Psoas muscle (tissue), 8 donors: ENCODE data around the gene POU2AF3. TPM values are rescaled to one million over a fixed set of nuclear protein-coding genes. Genes with fewer than 3 reads are reported as not detected.
A peak's percentile ranks its signal among the peaks of the same experiment; 100 is the strongest.

Source experiments
- ATAC-seq, 4 donors: fragments of 200-7000 bp; cut with Tn5 transposase; one replicate each; pipeline ENCODE4 v1.9.1; 2020; ENCODE audit warnings: moderate library complexity in 3 of 4, mild to moderate bottlenecking in 2 of 4
- DNase-seq, 2 donors: peaks; one replicate each; pipeline ENCODE4 v3.0.0-alpha.2; 2020
- H3K27ac ChIP-seq: fragments of 200-600 bp; one replicate; pipeline ENCODE4 v1.8.0; 2022
- H3K27me3 ChIP-seq, 3 donors: fragments of 200-600 bp in 1 of 3; one replicate each; pipeline versions ENCODE4 v1.6.1 to v1.8.0; 2013 to 2022; ENCODE audit warnings: low read length in 2 of 3, mild to moderate bottlenecking in 2 of 3, moderate library complexity in 1 of 3; ENCODE audit not compliant: insufficient read depth in 3 of 3
- H3K36me3 ChIP-seq, 2 donors: fragments of 200-600 bp in 1 of 2; one replicate each; pipeline versions ENCODE4 v1.6.1 to v1.8.0; 2013 to 2022; ENCODE audit warnings: low read depth in 1 of 2, mild to moderate bottlenecking in 1 of 2, moderate library complexity in 1 of 2; ENCODE audit not compliant: insufficient read depth in 1 of 2
- H3K4me1 ChIP-seq: fragments of 200-600 bp; one replicate; pipeline ENCODE4 v1.8.0; 2022
- H3K4me3 ChIP-seq: fragments of 200-600 bp; one replicate; pipeline ENCODE4 v1.8.0; 2022; ENCODE audit warnings: mild to moderate bottlenecking
- H3K9me3 ChIP-seq: fragments of 200-600 bp; one replicate; pipeline ENCODE4 v1.8.0; 2022
- WGBS, 3 donors: extraction: QIAGEN DNeasy Blood & Tissue Kit; methylation state at CpG; one replicate each; pipeline versions ENCODE4 v1.1.6 to v1.1.7; 2013; 5-methylcytosine and 5-hydroxymethylcytosine counted together
- intact Hi-C, 2 donors: fragments of 100-400 bp; cut with DNase I; formaldehyde crosslinking; loops; one replicate each; pipeline versions ENCODE4 v1.11.0 to v1.14.2; 2022
- polyA plus RNA-seq, 3 donors: library from polyadenylated mRNA; stranded (reverse); fragments of 200-250 nt; gene quantifications; one replicate each; pipeline ENCODE4 v1.2.3, GENCODE V29; 2013
- total RNA-seq, 4 donors: library from RNA; stranded (reverse); fragmentation: NEBNext Ultra II Directional in 2 of 4; extraction: Animal tissue kit (Norgen Biotek cat#: 25700) in 2 of 4; gene quantifications; one replicate each; pipeline versions ENCODE4 v1.2.1 to v1.2.4, GENCODE V29; 2021 to 2023
- TF ChIP-seq, protein P1 (sequence below): fragments of 200-600 bp; IDR thresholded peaks from one replicate; pipeline ENCODE4 v1.8.0; 2022; ENCODE audit warnings: antibody characterized with exemption
- donor health status: healthy with polysubstance abuse.
- donor health status: DM: no; HTN: no; CAD: no; lungs with moderate emphysema.
- donor health status: Bipolar disorder and iron deficiency.
- donor health status: healthy.
- donor health status: DM: yes; HTN: yes; CAD: no.
- donor health status: DM: no; HTN: no; CAD: no.
- donor health status: DM: no; HTN: no; CAD: no.
- donor health status: DM: yes; HTN: yes; CAD: no.

Gene POU2AF3
- total and polyA plus RNA-seq, 7 donors: 0.21 to 0.69 (median 0.50) TPM; not detected in 1

DNA sequence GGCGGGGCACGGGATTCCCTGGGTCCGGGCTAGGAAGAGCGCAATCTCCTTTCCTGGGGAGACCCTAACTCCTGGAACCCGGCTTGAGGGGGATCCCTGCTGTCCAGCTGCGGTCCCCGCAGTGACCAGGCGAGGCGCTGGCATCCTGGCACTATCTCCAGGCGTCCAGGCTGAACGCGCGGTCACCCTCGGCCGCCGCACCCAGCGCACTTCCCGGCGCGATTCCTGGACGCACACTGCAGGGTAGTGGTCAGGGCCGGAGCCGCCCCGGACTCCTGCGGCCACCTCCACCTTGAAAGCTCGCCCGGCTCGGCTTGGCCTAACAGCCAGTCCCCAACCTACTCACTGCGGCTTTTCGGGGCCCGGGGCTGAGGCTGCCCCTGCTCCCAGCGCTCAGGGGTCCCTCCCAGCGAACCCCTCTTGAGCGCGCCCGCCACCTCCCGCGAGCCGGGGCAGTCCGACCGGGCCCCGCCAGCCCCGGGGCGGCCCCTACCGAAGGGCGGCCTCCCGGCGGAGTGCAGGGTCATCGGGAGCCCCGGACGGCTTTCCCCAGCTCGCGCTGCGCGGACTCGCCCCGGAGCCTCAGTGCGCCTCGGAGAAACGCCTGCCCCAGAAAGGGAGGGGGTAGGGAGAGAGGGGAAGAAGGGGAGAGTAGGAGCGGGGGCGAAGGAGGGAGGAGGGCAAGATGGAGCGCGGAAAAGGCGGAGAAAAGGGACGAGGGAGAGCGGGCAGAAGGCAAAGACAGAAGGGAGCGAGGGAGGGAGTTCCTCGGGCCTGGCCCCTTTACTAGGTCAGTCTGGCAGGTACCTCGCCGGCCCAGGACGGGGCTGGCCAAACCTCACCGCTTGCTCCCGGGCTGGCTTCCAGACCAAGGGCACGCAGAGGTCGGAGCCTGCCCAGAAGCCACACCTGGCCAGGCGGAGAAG, 1.0 kb downstream of the POU2AF3 start:
- peaks cover 3% of the 10 kb centered on the region for H3K4me1 ChIP-seq
- H3K27ac ChIP-seq: peak overlapping the region; percentile 47
- peak; percentile 73 to 86 for DNase-seq
- ATAC-seq: peak; percentile 83 to 96 (median 92)
- peak overlapping the region; percentile 82 for H3K4me3 ChIP-seq
- no peaks in the 10 kb centered on the region for H3K27me3 ChIP-seq
- no peaks in the 10 kb centered on the region for H3K9me3 ChIP-seq
- H3K36me3 ChIP-seq: no peaks in the 10 kb centered on the region
- TF ChIP-seq, protein P1, sequence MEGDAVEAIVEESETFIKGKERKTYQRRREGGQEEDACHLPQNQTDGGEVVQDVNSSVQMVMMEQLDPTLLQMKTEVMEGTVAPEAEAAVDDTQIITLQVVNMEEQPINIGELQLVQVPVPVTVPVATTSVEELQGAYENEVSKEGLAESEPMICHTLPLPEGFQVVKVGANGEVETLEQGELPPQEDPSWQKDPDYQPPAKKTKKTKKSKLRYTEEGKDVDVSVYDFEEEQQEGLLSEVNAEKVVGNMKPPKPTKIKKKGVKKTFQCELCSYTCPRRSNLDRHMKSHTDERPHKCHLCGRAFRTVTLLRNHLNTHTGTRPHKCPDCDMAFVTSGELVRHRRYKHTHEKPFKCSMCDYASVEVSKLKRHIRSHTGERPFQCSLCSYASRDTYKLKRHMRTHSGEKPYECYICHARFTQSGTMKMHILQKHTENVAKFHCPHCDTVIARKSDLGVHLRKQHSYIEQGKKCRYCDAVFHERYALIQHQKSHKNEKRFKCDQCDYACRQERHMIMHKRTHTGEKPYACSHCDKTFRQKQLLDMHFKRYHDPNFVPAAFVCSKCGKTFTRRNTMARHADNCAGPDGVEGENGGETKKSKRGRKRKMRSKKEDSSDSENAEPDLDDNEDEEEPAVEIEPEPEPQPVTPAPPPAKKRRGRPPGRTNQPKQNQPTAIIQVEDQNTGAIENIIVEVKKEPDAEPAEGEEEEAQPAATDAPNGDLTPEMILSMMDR: peak; percentile 62
- 1 to 2% (median 2%) methylated on average over 63 to 77 of the region's 77 CpGs for WGBS, 3 donors
- intact Hi-C loops: loop anchor here in 1 of 2 donors (5.0 kb wide), 1 partner anchor 123 kb away; no protein-coding TSS in a partner anchor

DNA sequence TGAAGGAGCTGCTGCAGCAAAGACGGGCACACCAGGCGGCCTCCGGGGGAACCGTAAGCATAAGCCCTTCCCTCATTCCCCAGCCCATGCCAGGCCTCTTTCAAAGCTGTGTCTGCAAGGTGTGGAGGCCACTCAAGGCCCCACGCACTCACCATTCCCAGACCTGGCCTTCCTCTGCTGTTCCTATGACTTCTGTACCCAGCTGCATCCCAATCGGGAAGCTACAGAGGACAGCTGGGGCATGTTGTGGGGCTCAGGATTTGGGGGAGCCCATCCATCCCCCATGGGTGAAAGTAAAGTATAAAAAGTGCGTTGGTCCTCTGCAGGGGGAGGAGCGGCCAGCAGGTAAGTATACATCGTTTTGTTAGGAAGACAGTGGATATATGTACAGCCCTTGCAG, 2.2 kb downstream of the POU2AF3 start:
- no peak overlapping the region for H3K4me3 ChIP-seq
- intact Hi-C loops: no loop called here
- 94 to 97% (median 94%) methylated on average over 9 of the region's 9 CpGs for WGBS, 3 donors
- H3K9me3 ChIP-seq: no peaks in the 10 kb centered on the region
- no peak overlapping the region for H3K27ac ChIP-seq
- DNase-seq (peak in 1 of 2 donors; percentile 40), ATAC-seq (no peak)
- H3K4me1 ChIP-seq: peaks cover 3% of the 10 kb centered on the region
- H3K36me3 ChIP-seq: no peaks in the 10 kb centered on the region
- no peaks in the 10 kb centered on the region for H3K27me3 ChIP-seq
- TF ChIP-seq, protein P1: no peak

GRCh38 chr11:111301004-111301841, 2.9 kb downstream of the POU2AF3 start:
- Histone ChIP-seq H3K9me3 (no peaks in the 10 kb centered on the region), H3K4me1 (peaks cover 3% of the 10 kb centered on the region), H3K27ac (no peak overlapping the region), H3K4me3 (no peak overlapping the region), H3K36me3 (no peaks in the 10 kb centered on the region), H3K27me3 (no peaks in the 10 kb centered on the region)
- WGBS, 3 donors: 74 to 80% (median 77%) methylated on average over 5 of the region's 5 CpGs
- DNase-seq (no peak), ATAC-seq (no peak)
- intact Hi-C loops: no loop called here
- TF ChIP-seq, protein P1: no peak

GRCh38 chr11:111301842-111302118, 3.4 kb downstream of the POU2AF3 start:
- no peak for DNase-seq
- Histone ChIP-seq H3K27ac (no peak overlapping the region), H3K27me3 (no peaks in the 10 kb centered on the region), H3K9me3 (no peaks in the 10 kb centered on the region), H3K4me1 (peaks cover 3% of the 10 kb centered on the region), H3K4me3 (no peak overlapping the region), H3K36me3 (no peaks in the 10 kb centered on the region)
- TF ChIP-seq, protein P1: no peak
- WGBS, 3 donors: 88 to 95% (median 94%) methylated on average over 3 of the region's 3 CpGs
- no peak for ATAC-seq
- intact Hi-C loops: no loop called here
